Naive thymus-derived CD8-positive, alpha-beta T cell (primary cell): ENCODE results near the gene IGFBP5. TPM values are rescaled to one million over a fixed set of nuclear protein-coding genes. Genes with fewer than 3 reads are reported as not detected.
A peak's percentile ranks its signal among the peaks of the same experiment; 100 is the strongest.

Experiments used
- ATAC-seq, 2 donors: fragments of 150-1000 bp; cut with Tn5 transposase in 1 of 2; sonication (Bioruptor Pico), chemical (Tn5 transposase) in 1 of 2; 1 replicate in 1 of 2; 2 replicates in 1 of 2; pipeline ENCODE4 v1.10.0; 2021; ENCODE audit warnings: mild to moderate bottlenecking in 2 of 2, moderate library complexity in 2 of 2
- POLR2A ChIA-PET: fragments of 350-600 bp; sonication (Branson Sonifier 250); formaldehyde crosslinking; loops from one replicate; lab custom pipeline; 2021; ENCODE audit warnings: antibody characterized with exemption; lab: Charles Lee
- DNase-seq, 10 donors: peaks; one replicate each; pipeline versions ENCODE4 v3.0.0 to v3.0.0-alpha.2; 2020 to 2022
- H3K27ac Mint-ChIP-seq, 10 donors: one replicate each; pipeline ENCODE4 v1.8.0; 2020 to 2022; ENCODE audit warnings: mild to moderate bottlenecking in 10 of 10, mixed read lengths in 10 of 10, moderate library complexity in 4 of 10, inconsistent platforms in 1 of 10
- H3K27me3 Mint-ChIP-seq, 5 donors: one replicate each; pipeline ENCODE4 v1.8.0; 2021 to 2022; ENCODE audit warnings: mixed read lengths in 5 of 5
- H3K36me3 Mint-ChIP-seq, 3 donors: one replicate each; pipeline ENCODE4 v1.8.0; 2020 to 2022; ENCODE audit warnings: mixed read lengths in 3 of 3, mild to moderate bottlenecking in 2 of 3, inconsistent platforms in 1 of 3
- H3K4me1 Mint-ChIP-seq, 4 donors: one replicate each; pipeline ENCODE4 v1.8.0; 2021 to 2022; ENCODE audit warnings: mixed read lengths in 4 of 4
- H3K4me3 Mint-ChIP-seq, 10 donors: one replicate each; pipeline ENCODE4 v1.8.0; 2020 to 2022; ENCODE audit warnings: mild to moderate bottlenecking in 10 of 10, mixed read lengths in 10 of 10, moderate library complexity in 6 of 10, inconsistent platforms in 1 of 10
- H3K9me3 Mint-ChIP-seq, 9 donors: one replicate each; pipeline ENCODE4 v1.8.0; 2020 to 2022; ENCODE audit warnings: mixed read lengths in 9 of 9, mild to moderate bottlenecking in 3 of 9, inconsistent platforms in 1 of 9, moderate library complexity in 1 of 9
- polyA plus RNA-seq, 3 donors: library from polyadenylated mRNA; unstranded; fragments of 300-500 nt; fragmentation: Illumina TruSeq; gene quantifications; one replicate each; pipeline ENCODE4 v1.2.3, GENCODE V29; 2021
- total RNA-seq, 8 experiments: library from RNA in 2 of 8; stranded (reverse) in 2 of 8; gene quantifications; one replicate each; pipeline ENCODE4 v1.2.3 and lab custom pipeline; 2021 to 2026

The IGFBP5 gene
- total and polyA plus RNA-seq, 5 experiments from 2014 or later = not detected

DNA sequence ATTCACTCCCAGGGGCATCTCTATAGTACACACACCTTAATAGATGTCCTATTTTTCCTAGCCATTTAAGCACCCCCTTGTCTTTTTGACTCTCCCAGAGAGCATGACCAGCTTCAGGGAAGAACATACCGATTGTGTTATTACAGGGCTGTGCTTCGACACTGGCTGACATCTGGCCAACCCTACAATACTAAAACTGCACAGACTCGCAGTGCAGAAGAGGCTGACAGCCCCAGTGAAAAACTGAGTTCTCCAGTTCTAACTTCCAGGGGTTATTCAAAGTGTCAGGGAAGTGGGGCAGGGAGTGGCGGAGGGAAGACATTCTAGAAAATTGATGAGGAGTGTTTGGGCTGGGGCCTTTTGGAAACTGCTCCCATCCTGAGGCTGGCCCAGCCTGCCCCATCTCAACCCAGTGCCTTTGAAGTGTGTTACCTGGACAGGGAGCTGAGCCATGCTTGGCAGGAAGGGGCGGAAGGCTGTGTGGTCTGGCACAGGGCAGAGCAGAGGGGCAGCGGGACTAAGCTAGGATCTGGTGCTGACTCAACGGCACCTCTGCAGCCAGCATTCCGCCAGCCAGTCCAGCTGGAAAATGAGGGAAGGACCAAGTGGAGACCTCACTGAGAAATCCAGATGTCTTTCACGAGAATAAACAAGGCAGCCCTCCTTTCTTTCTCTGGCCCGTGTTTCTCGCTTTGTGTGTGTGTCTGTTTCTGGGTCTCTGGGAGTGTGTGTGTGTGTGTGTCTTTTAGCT is 15.4 kb upstream of the IGFBP5 start:
- DNase-seq (no peak), ATAC-seq (no peak)
- Mint-ChIP-seq H3K27me3 (no peaks in the 10 kb centered on the region), H3K4me3 (no peak overlapping the region), H3K36me3 (no peaks in the 10 kb centered on the region), H3K4me1 (no peaks in the 10 kb centered on the region), H3K27ac (no peak overlapping the region), H3K9me3 (peaks cover 0 to 12% (median 0%) of the 10 kb centered on the region in 9 donors)
- POLR2A ChIA-PET = no interaction called here

- peaks cover 2 to 11% (median 2%) of the 10 kb centered on the region in 5 donors for H3K27me3 Mint-ChIP-seq
- no peak overlapping the region for H3K4me3 Mint-ChIP-seq
- H3K36me3 Mint-ChIP-seq = no peaks in the 10 kb centered on the region
- ATAC-seq (no peak), DNase-seq (no peak)
- no peak overlapping the region for H3K27ac Mint-ChIP-seq
- H3K9me3 Mint-ChIP-seq = no peaks in the 10 kb centered on the region
- POLR2A ChIA-PET = no interaction called here
- no peaks in the 10 kb centered on the region for H3K4me1 Mint-ChIP-seq
Observed at GRCh38 chr2:216702756-216703155, 7.4 kb upstream of the IGFBP5 start.

GRCh38 chr2:216701544-216701943 is 6.2 kb upstream of the IGFBP5 start:
- ATAC-seq (no peak), DNase-seq (no peak)
- H3K4me3 Mint-ChIP-seq = no peak overlapping the region
- no peak overlapping the region for H3K27ac Mint-ChIP-seq
- peaks cover 6 to 20% (median 13%) of the 10 kb centered on the region in 5 donors for H3K27me3 Mint-ChIP-seq
- peaks cover 0 to 7% (median 2%) of the 10 kb centered on the region in 4 donors for H3K4me1 Mint-ChIP-seq
- no peaks in the 10 kb centered on the region for H3K36me3 Mint-ChIP-seq
- no peaks in the 10 kb centered on the region for H3K9me3 Mint-ChIP-seq
- POLR2A ChIA-PET = no interaction called here

DNA sequence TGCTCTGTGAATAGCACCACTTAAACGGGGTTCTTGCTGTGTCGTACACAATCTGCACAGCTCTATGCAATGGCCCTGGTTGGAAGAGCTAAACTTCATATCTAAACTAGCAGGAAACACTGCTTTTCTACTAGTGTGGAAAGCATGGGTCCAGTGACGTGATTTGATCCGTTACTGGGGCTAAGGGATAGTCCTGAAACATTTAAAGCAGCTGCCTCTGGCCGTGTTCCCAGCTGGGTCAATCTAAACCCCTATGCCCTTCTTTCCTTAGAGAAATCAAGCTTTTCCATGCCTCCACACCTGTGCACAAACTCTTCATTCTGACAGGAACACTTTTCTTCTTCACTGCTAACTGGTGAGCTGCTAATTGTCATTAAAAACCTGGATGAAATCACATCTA is 5.4 kb upstream of the IGFBP5 start:
- peaks cover 12 to 26% (median 19%) of the 10 kb centered on the region in 5 donors for H3K27me3 Mint-ChIP-seq
- ATAC-seq (no peak), DNase-seq (no peak)
- POLR2A ChIA-PET = no interaction called here
- H3K4me1 Mint-ChIP-seq = peaks cover 0 to 14% (median 6%) of the 10 kb centered on the region in 4 donors
- H3K27ac Mint-ChIP-seq = no peak overlapping the region
- no peaks in the 10 kb centered on the region for H3K9me3 Mint-ChIP-seq
- H3K36me3 Mint-ChIP-seq = no peaks in the 10 kb centered on the region
- no peak overlapping the region for H3K4me3 Mint-ChIP-seq

DNA sequence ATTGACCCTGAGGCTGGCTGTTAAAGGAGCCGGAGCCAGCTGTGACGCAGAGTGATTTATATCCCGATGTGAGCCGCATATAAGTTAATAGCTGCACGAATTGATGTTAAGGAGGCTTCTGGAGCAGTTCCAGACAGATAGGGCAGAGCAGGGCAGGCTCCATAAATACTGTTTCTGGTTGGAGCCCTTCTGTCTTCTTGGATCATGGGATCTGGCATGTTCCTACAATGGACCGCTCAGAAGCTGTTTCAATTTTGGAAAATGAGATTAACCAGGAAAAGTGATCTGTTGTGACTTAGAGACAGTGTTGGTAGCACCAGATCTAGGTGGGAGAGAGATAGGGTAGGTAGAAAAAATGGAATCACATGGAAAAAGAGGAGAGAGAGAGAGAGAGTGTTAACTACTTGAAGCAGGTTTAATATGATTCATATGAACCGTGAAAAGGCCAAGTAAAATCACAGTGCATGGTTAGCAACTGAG is 4.8 kb upstream of the IGFBP5 start:
- Mint-ChIP-seq H3K4me1 (peaks cover 0 to 14% (median 8%) of the 10 kb centered on the region in 4 donors), H3K27me3 (peaks cover 13 to 31% (median 23%) of the 10 kb centered on the region in 5 donors), H3K9me3 (no peaks in the 10 kb centered on the region), H3K36me3 (no peaks in the 10 kb centered on the region), H3K27ac (no peak overlapping the region), H3K4me3 (no peak overlapping the region)
- ATAC-seq (no peak), DNase-seq (no peak)
- POLR2A ChIA-PET = no interaction called here

DNA sequence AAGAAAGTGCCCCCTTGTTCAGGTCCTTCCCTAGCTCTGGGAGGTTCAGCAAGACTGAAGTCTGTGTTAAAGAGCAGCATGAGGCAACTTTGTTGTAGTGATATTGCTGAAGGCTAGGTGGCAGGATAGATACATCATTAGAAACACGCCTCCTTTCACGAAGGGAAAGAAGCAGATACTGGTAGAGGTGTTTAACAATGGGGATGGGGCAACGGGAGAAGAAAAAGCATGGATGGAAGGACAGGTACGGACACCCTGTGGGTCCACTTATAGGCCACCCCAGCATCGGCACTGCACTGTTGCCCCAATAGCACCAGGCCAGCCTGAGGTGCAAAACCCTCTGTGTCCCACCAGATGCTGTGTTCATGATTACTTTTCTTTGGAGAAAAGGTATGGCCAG is 3.5 kb upstream of the IGFBP5 start:
- H3K27me3 Mint-ChIP-seq = peaks cover 13 to 43% (median 29%) of the 10 kb centered on the region in 5 donors
- peaks cover 6 to 26% (median 14%) of the 10 kb centered on the region in 4 donors for H3K4me1 Mint-ChIP-seq
- POLR2A ChIA-PET = no interaction called here
- ATAC-seq = peak; percentile 56 to 61
- DNase-seq = peak in 2 of 10 donors; percentile 36 to 42
- H3K36me3 Mint-ChIP-seq = no peaks in the 10 kb centered on the region
- H3K4me3 Mint-ChIP-seq = no peak overlapping the region
- H3K9me3 Mint-ChIP-seq = no peaks in the 10 kb centered on the region
- H3K27ac Mint-ChIP-seq = no peak overlapping the region

DNA sequence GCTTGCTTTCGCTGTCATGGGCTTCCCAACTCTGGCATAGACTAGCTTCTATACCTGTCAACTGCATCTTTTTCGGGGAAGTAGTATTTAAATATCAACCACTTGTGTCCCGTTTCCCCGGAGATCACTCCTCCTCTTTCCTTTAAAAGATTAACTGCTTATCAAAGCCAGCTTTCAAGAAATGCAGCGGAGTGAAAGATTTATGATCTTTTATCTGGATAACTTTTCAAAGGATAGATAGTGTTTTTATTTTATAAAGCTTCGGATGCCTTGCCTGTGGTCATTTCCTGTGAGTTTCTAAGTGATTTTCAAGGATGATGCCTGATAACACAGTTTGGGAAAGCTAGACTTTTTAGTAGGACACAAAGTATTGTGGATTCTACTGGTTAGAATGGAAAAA is 2.9 kb upstream of the IGFBP5 start:
- Mint-ChIP-seq H3K36me3 (no peaks in the 10 kb centered on the region), H3K27ac (no peak overlapping the region), H3K4me1 (peaks cover 8 to 32% (median 19%) of the 10 kb centered on the region in 4 donors), H3K4me3 (no peak overlapping the region), H3K27me3 (peaks cover 15 to 49% (median 33%) of the 10 kb centered on the region in 5 donors), H3K9me3 (peaks cover 0 to 2% (median 0%) of the 10 kb centered on the region in 9 donors)
- DNase-seq (no peak), ATAC-seq (no peak)
- POLR2A ChIA-PET = no interaction called here

- Mint-ChIP-seq H3K9me3 (peaks cover 0 to 2% (median 0%) of the 10 kb centered on the region in 9 donors), H3K27ac (no peak overlapping the region), H3K4me3 (no peak overlapping the region), H3K4me1 (peaks cover 14 to 42% (median 28%) of the 10 kb centered on the region in 4 donors), H3K27me3 (peaks cover 21 to 61% (median 38%) of the 10 kb centered on the region in 5 donors), H3K36me3 (no peaks in the 10 kb centered on the region)
- DNase-seq (peak in 1 of 10 donors; percentile 21), ATAC-seq (no peak)
- POLR2A ChIA-PET = no interaction called here
Observed at GRCh38 chr2:216696751-216697560, 1.6 kb upstream of the IGFBP5 start.

DNA sequence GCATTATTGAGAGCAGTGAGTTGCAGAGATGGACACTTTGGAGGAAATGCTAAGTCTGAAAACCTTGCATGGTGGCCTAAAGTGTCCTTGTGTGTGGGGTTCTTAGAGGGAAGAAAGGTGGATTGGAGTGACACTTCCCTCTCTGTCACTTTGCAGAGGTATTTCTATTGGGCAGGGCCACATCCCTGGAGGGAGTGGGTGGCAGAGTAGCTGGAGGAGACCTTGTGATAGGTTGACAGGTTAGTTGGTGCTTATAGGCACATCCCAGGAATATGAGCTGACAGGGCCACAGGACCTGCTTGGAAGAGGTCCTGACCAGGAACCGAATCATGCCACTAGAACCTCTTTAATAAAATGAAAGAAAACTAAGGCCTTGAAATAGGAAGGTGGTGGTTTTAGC is 972 bp upstream of the IGFBP5 start:
- Mint-ChIP-seq H3K36me3 (peaks cover 0 to 2% (median 0%) of the 10 kb centered on the region in 3 donors), H3K9me3 (peaks cover 0 to 2% (median 0%) of the 10 kb centered on the region in 9 donors), H3K4me3 (peak overlapping the region in 4 of 10 donors; percentile 1 to 71 (median 29)), H3K27ac (no peak overlapping the region), H3K4me1 (peaks cover 17 to 48% (median 31%) of the 10 kb centered on the region in 4 donors), H3K27me3 (peaks cover 23 to 67% (median 42%) of the 10 kb centered on the region in 5 donors)
- no peak for DNase-seq
- no peak for ATAC-seq
- POLR2A ChIA-PET = no interaction called here

DNA sequence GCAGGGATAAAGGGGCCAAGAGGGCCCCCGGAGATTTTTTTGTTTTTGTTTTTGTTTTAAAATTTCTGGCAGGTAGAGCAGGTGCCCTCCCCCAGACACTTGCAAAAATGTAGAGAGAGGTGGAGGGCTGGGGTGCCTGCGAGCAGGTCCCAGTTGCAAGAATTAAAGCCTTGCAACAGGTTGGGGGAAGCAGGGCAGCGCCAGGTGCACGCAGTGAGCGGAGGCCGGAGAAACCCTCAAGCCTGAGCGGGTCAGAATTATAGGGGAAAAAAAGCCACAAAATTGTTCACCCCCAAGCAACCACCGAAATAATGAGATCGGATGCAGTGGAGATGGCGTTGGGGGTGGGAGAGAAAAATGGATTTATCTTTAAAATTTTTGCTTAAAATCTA is 527 bp downstream of the IGFBP5 start:
- H3K4me1 Mint-ChIP-seq = peaks cover 21 to 51% (median 35%) of the 10 kb centered on the region in 4 donors
- ATAC-seq (no peak), DNase-seq (no peak)
- POLR2A ChIA-PET = interaction anchor here (0.9 kb wide), 1 partner anchor 9 kb away, joined by 3 read pairs; no protein-coding TSS in a partner anchor
- peak overlapping the region in 9 of 10 donors; percentile 52 to 92 (median 79) for H3K4me3 Mint-ChIP-seq
- peaks cover 29 to 81% (median 49%) of the 10 kb centered on the region in 5 donors for H3K27me3 Mint-ChIP-seq
- H3K9me3 Mint-ChIP-seq = peaks cover 0 to 2% (median 0%) of the 10 kb centered on the region in 9 donors
- H3K27ac Mint-ChIP-seq = peak overlapping the region in 1 of 10 donors; percentile 18
- peaks cover 0 to 2% (median 0%) of the 10 kb centered on the region in 3 donors for H3K36me3 Mint-ChIP-seq

DNA sequence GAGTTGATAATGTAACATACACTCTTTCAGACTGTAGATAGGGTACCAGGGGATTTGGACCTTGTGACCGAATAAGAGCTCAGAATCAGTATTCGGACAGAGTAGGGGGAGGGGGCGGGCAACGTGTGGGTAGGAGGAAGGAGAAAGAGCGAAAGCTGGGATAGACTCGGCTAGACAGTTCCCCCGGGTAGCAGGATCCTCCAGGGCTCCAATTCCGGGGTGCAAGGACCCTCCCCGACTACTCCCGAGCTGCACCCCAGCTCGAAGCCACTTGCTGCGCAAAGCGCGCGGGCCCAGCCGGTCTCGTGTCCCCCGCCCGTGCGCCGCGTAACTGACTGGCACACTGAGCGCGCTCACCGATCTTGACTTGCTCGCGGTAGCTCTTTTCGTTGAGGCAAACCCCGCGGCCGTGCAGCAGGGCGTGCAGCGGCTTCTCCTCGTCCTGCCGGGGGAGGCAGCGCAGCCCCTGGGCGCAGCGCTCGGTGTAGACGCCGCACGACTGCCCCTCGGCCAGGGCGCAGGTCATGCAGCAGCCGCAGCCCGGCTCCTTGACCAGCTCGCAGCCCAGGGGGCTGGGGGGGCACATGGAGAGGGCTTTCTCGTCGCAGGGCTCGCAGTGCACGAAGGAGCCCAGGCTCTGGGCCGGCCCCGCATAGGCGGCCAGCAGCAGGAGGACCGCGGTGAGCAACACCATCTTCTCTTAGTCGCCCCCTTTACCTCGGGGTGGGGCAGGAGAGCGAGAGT is 1.1 kb downstream of the IGFBP5 start:
- Mint-ChIP-seq H3K27me3 (peaks cover 29 to 86% (median 55%) of the 10 kb centered on the region in 5 donors), H3K9me3 (peaks cover 0 to 2% (median 0%) of the 10 kb centered on the region in 9 donors), H3K4me1 (peaks cover 21 to 51% (median 35%) of the 10 kb centered on the region in 4 donors), H3K27ac (peak overlapping the region in 2 of 10 donors; percentile 32 to 89), H3K36me3 (peaks cover 0 to 2% (median 0%) of the 10 kb centered on the region in 3 donors), H3K4me3 (peak overlapping the region; percentile 73 to 92 (median 84))
- DNase-seq = peak in 7 of 10 donors; percentile 21 to 51 (median 42)
- POLR2A ChIA-PET = interaction anchor here (0.6 to 0.9 kb wide), 4 partner anchors 9 to 1982 kb away, joined by 3 to 8 read pairs (median 4); no protein-coding TSS in a partner anchor
- peak; percentile 34 to 39 for ATAC-seq
